ENCODE measurements around the gene DYSF. TPM values are rescaled to one million over a fixed set of nuclear protein-coding genes. Genes with fewer than 3 reads are reported as not detected.

Gene DYSF
- total RNA-seq, 2 donors from 2014 or later, result 0.71 TPM; not detected in 1

GRCh38 chr2:71620116-71620515 lies 166.8 kb downstream of the DYSF start:
- Mint-ChIP-seq H3K9me3 (no peaks in the 10 kb centered on the region), H3K27me3 (no peaks in the 10 kb centered on the region), H3K27ac (no peak overlapping the region), H3K4me1 (no peaks in the 10 kb centered on the region), H3K36me3 (ENCODE audit: low read depth) (no peaks in the 10 kb centered on the region), H3K4me3 (no peak overlapping the region)
- ATAC-seq (replicated peaks), result no peak

- H3K9me3 Mint-ChIP-seq, result no peaks in the 10 kb centered on the region
- ATAC-seq (replicated peaks), result no peak
- no peak overlapping the region for H3K27ac Mint-ChIP-seq
Measured at GRCh38 chr2:71620851-71621251, 167.5 kb downstream of the DYSF start.

GRCh38 chr2:71629273-71629672 lies 175.9 kb downstream of the DYSF start:
- no peak for ATAC-seq (replicated peaks)
- Mint-ChIP-seq H3K36me3 (ENCODE audit: low read depth) (no peaks in the 10 kb centered on the region), H3K4me3 (no peak overlapping the region), H3K27me3 (peaks cover 21% of the 10 kb centered on the region), H3K4me1 (no peaks in the 10 kb centered on the region), H3K27ac (no peak overlapping the region), H3K9me3 (no peaks in the 10 kb centered on the region)

More at GRCh38 chr2:71620851-71621251, 167.5 kb downstream of the DYSF start:
- Mint-ChIP-seq H3K36me3 (ENCODE audit: low read depth) (no peaks in the 10 kb centered on the region), H3K27me3 (no peaks in the 10 kb centered on the region), H3K4me1 (no peaks in the 10 kb centered on the region), H3K4me3 (no peak overlapping the region)

- Mint-ChIP-seq H3K27ac (no peak overlapping the region), H3K36me3 (ENCODE audit: low read depth) (no peaks in the 10 kb centered on the region), H3K4me1 (no peaks in the 10 kb centered on the region), H3K9me3 (no peaks in the 10 kb centered on the region), H3K27me3 (peaks cover 24% of the 10 kb centered on the region), H3K4me3 (no peak overlapping the region)
- no peak for ATAC-seq (replicated peaks)
Measured at GRCh38 chr2:71629771-71630453, 176.6 kb downstream of the DYSF start.

- Mint-ChIP-seq H3K4me3 (no peak overlapping the region), H3K27ac (no peak overlapping the region), H3K4me1 (no peaks in the 10 kb centered on the region), H3K9me3 (no peaks in the 10 kb centered on the region), H3K27me3 (peaks cover 27% of the 10 kb centered on the region), H3K36me3 (ENCODE audit: low read depth) (no peaks in the 10 kb centered on the region)
- no peak for ATAC-seq (replicated peaks)
Measured at GRCh38 chr2:71630454-71631328, 177.3 kb downstream of the DYSF start.

- no peak for ATAC-seq (replicated peaks)
- H3K36me3 Mint-ChIP-seq (ENCODE audit: low read depth), result no peaks in the 10 kb centered on the region
- no peaks in the 10 kb centered on the region for H3K9me3 Mint-ChIP-seq
- H3K27ac Mint-ChIP-seq, result no peak overlapping the region
- no peaks in the 10 kb centered on the region for H3K4me1 Mint-ChIP-seq
- H3K27me3 Mint-ChIP-seq, result peaks cover 27% of the 10 kb centered on the region
- no peak overlapping the region for H3K4me3 Mint-ChIP-seq
Measured at GRCh38 chr2:71631411-71631931, 178.1 kb downstream of the DYSF start.

GRCh38 chr2:71633086-71633485 lies 179.7 kb downstream of the DYSF start:
- Mint-ChIP-seq H3K4me3 (no peak overlapping the region), H3K9me3 (no peaks in the 10 kb centered on the region), H3K27ac (no peak overlapping the region), H3K4me1 (no peaks in the 10 kb centered on the region), H3K27me3 (peaks cover 23% of the 10 kb centered on the region), H3K36me3 (ENCODE audit: low read depth) (no peaks in the 10 kb centered on the region)
- ATAC-seq (replicated peaks), result no peak

GRCh38 chr2:71634567-71634966 lies 181.2 kb downstream of the DYSF start:
- Mint-ChIP-seq H3K4me1 (no peaks in the 10 kb centered on the region), H3K27me3 (peaks cover 19% of the 10 kb centered on the region), H3K27ac (no peak overlapping the region), H3K4me3 (no peak overlapping the region), H3K36me3 (ENCODE audit: low read depth) (no peaks in the 10 kb centered on the region), H3K9me3 (no peaks in the 10 kb centered on the region)
- ATAC-seq (replicated peaks), result no peak

GRCh38 chr2:71635798-71636197 lies 182.4 kb downstream of the DYSF start:
- H3K4me1 Mint-ChIP-seq, result no peaks in the 10 kb centered on the region

GRCh38 chr2:71637168-71637567 lies 183.8 kb downstream of the DYSF start:
- H3K36me3 Mint-ChIP-seq (ENCODE audit: low read depth), result no peaks in the 10 kb centered on the region
- no peak for ATAC-seq (replicated peaks)
- H3K9me3 Mint-ChIP-seq, result no peaks in the 10 kb centered on the region
- H3K4me3 Mint-ChIP-seq, result no peak overlapping the region
- no peak overlapping the region for H3K27ac Mint-ChIP-seq
- H3K27me3 Mint-ChIP-seq, result peaks cover 16% of the 10 kb centered on the region
- no peaks in the 10 kb centered on the region for H3K4me1 Mint-ChIP-seq

More at GRCh38 chr2:71635798-71636197, 182.4 kb downstream of the DYSF start:
- no peak overlapping the region for H3K4me3 Mint-ChIP-seq
- H3K27ac Mint-ChIP-seq, result no peak overlapping the region
- H3K9me3 Mint-ChIP-seq, result no peaks in the 10 kb centered on the region
- peaks cover 17% of the 10 kb centered on the region for H3K27me3 Mint-ChIP-seq
- no peaks in the 10 kb centered on the region for H3K36me3 Mint-ChIP-seq (ENCODE audit: low read depth)
- ATAC-seq (replicated peaks), result no peak

- no peak for ATAC-seq (replicated peaks)
- Mint-ChIP-seq H3K27ac (no peak overlapping the region), H3K4me1 (no peaks in the 10 kb centered on the region), H3K27me3 (peaks cover 16% of the 10 kb centered on the region), H3K9me3 (no peaks in the 10 kb centered on the region), H3K36me3 (ENCODE audit: low read depth) (no peaks in the 10 kb centered on the region), H3K4me3 (no peak overlapping the region)
Measured at GRCh38 chr2:71637736-71638135, 184.4 kb downstream of the DYSF start.

- Mint-ChIP-seq H3K4me1 (no peaks in the 10 kb centered on the region), H3K36me3 (ENCODE audit: low read depth) (no peaks in the 10 kb centered on the region), H3K27ac (no peak overlapping the region), H3K9me3 (no peaks in the 10 kb centered on the region), H3K27me3 (peaks cover 16% of the 10 kb centered on the region), H3K4me3 (no peak overlapping the region)
- ATAC-seq (replicated peaks), result no peak
Measured at GRCh38 chr2:71639735-71640134, 186.4 kb downstream of the DYSF start.

- ATAC-seq (replicated peaks), result no peak
- no peak overlapping the region for H3K27ac Mint-ChIP-seq
- H3K36me3 Mint-ChIP-seq (ENCODE audit: low read depth), result no peaks in the 10 kb centered on the region
- H3K4me3 Mint-ChIP-seq, result no peak overlapping the region
- H3K27me3 Mint-ChIP-seq, result peaks cover 17% of the 10 kb centered on the region
- H3K4me1 Mint-ChIP-seq, result no peaks in the 10 kb centered on the region
- H3K9me3 Mint-ChIP-seq, result no peaks in the 10 kb centered on the region
Measured at GRCh38 chr2:71640489-71640888, 187.1 kb downstream of the DYSF start.

- no peaks in the 10 kb centered on the region for H3K4me1 Mint-ChIP-seq
- peaks cover 31% of the 10 kb centered on the region for H3K27me3 Mint-ChIP-seq
- no peaks in the 10 kb centered on the region for H3K36me3 Mint-ChIP-seq (ENCODE audit: low read depth)
- no peak for ATAC-seq (replicated peaks)
- peaks cover 5% of the 10 kb centered on the region for H3K9me3 Mint-ChIP-seq
- H3K4me3 Mint-ChIP-seq, result no peak overlapping the region
- H3K27ac Mint-ChIP-seq, result no peak overlapping the region
Measured at GRCh38 chr2:71643674-71644357, 190.5 kb downstream of the DYSF start.
